SK-MEL-5 (cell line): ENCODE results near the gene SDC4. TPM values are rescaled to one million over a fixed set of nuclear protein-coding genes. Genes with fewer than 3 reads are reported as not detected.

ENCODE experiments used
- DNase-seq: peaks from one replicate; pipeline ENCODE4 v3.0.0-alpha.2; 2016; ENCODE audit warnings: low read depth, low spot score
- in situ Hi-C: cut with HindIII; loops from 2 replicates; pipeline ENCODE4 v1.10.0; 2016; ENCODE audit warnings: low sequenced_read_pairs, high pct_unique_total_duplicates, low pct_unique_long_range_greater_than_20kb
- total RNA-seq: library from RNA; depleted of rRNA; stranded (reverse); fragments of >200 nt; shearing (Covaris generic); gene quantifications from 2 replicates; pipeline ENCODE4 v1.2.3, GENCODE V29; 2014; rRNA removed

The SDC4 gene
- total RNA-seq, 1 experiment from 2014 or later, result 17.5 TPM

- in situ Hi-C loops, result no loop called here
- no peak for DNase-seq
These were observed 55.9 kb downstream of the SDC4 start for GRCh38 chr20:45292343-45292742.

- DNase-seq, result no peak
- in situ Hi-C loops, result no loop called here
These were observed 56.7 kb downstream of the SDC4 start for GRCh38 chr20:45291526-45291925.

DNA sequence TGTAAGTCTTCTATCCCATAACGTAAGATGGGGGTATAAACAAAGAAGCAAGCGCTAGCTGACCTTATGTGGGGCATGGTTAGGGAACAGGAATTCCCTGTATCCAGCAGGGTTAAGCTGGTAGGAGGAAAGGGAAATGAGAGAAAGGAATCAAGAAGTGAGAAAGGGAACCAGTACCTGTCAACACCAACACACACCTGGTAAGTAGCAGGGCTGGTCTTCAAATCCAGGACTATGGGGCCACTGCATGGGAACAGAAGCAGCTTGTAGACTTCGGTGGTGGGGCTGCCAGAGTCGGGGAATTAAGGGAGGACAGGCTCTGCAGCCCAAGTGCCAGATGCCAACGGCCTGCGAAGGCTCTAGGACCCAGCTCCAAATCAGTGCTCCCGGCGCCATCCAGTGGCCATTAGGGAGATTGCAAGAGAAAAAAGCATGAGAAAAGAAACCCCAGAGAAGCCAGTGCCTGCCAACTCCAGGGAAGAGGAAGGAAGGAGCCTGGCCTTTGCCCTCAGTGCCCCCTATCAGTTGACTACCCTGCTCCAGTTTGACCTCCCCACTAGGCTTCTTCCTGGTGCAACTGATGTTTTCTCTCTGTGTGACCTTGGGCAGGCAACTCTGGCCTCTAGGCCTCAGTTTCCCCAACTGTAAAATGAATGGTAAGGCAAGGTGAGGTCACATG lies 57.4 kb downstream of the SDC4 start:
- in situ Hi-C loops, result no loop called here
- peak; percentile 90 for DNase-seq

- in situ Hi-C loops, result no loop called here
- DNase-seq, result no peak
These were observed 58.1 kb downstream of the SDC4 start for GRCh38 chr20:45289942-45290676.

- no peak for DNase-seq
- in situ Hi-C loops, result no loop called here
These were observed 59.4 kb downstream of the SDC4 start for GRCh38 chr20:45288860-45289259.

DNA sequence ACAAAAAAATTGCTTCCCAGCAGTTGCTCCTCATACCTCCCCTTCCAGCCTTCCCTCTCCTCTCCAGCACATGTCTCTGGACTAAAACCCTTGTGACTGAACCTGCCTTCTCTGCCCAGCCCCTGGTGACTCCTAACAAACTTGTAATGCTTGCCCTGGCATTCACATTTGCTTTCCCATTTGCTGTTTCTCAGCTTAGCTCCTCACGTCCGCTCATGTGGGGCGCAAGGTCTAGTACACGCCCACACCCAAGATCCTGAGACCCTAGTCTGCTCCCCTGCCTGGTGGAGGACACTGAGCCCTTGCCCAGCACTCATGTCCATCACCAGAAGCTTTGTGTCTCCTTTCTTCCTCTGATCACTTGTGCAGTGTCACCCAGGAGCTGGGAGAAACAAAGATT lies 59.8 kb downstream of the SDC4 start:
- in situ Hi-C loops, result no loop called here
- no peak for DNase-seq

DNA sequence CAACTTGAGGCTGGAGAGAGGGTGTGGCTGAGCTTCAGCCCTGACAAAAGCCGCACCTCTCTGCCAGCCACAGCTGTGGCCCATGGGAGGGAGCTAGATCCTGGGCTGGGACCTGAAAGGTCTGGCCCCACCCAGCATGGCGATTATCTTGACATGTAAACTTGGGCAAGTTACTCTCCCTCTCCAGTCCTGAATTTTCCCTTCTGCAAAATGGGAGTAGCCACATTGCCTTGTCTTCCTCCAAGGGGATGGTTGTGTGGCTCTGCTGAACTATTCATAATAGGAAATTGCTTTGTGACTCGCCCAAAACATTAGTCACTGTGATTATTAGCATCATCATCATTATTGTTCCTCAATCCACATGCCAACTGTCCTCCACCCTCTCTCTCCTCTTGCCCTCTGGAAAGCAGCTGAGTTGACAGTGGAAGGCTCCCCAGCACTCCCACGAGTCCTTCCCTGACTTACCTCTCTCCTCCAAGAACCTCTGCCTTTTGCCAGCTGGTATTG lies 64.6 kb downstream of the SDC4 start:
- no peak for DNase-seq
- in situ Hi-C loops, result no loop called here

GRCh38 chr20:45282700-45283550 lies 65.3 kb downstream of the SDC4 start:
- no peak for DNase-seq
- in situ Hi-C loops, result no loop called here

- in situ Hi-C loops, result no loop called here
- no peak for DNase-seq
These were observed 68.2 kb downstream of the SDC4 start for GRCh38 chr20:45279992-45280391.

GRCh38 chr20:45275338-45275737 lies 72.9 kb downstream of the SDC4 start:
- DNase-seq, result no peak
- in situ Hi-C loops, result no loop called here

Other genes with a start within 250 kb of the SDC4 start
- gene KCNS1, start 247.3 kb downstream of the SDC4 start, total RNA-seq, result 1.1 and 1.7 TPM in 2 replicates
- gene WFDC5, start 233.2 kb downstream of the SDC4 start, total RNA-seq, result not detected in 2 replicates
- not detected in 2 replicates for gene WFDC12, start 224.0 kb downstream of the SDC4 start, total RNA-seq
- 0.40 and 0.56 TPM in 2 replicates for gene PI3, start 173.5 kb downstream of the SDC4 start, total RNA-seq
- not detected in 2 replicates for gene SEMG1, start 141.4 kb downstream of the SDC4 start, total RNA-seq
- not detected in 2 replicates for gene SEMG2, start 127.1 kb downstream of the SDC4 start, total RNA-seq
- gene SLPI, start 93.9 kb downstream of the SDC4 start, total RNA-seq, result not detected in 2 replicates
- not detected in 2 replicates for gene RBPJL, start 41.6 kb downstream of the SDC4 start, total RNA-seq
- gene MATN4, start 40.1 kb downstream of the SDC4 start, total RNA-seq, result 0.42 and 0.59 TPM in 2 replicates
- gene SYS1, start 14.7 kb upstream of the SDC4 start, total RNA-seq, result 23.6 and 31.0 TPM in 2 replicates
- gene TP53TG5, start 29.9 kb upstream of the SDC4 start, total RNA-seq, result not detected in 2 replicates
- gene DBNDD2, start 59.9 kb upstream of the SDC4 start, total RNA-seq, result 0.77 and 1.5 TPM in 2 replicates
- 179 and 191 TPM in 2 replicates for gene PIGT, start 67.7 kb upstream of the SDC4 start, total RNA-seq
- not detected in 2 replicates for gene WFDC2, start 121.3 kb upstream of the SDC4 start, total RNA-seq
- gene SPINT3, start 167.2 kb upstream of the SDC4 start, total RNA-seq, result not detected in 2 replicates
- gene WFDC6, start 191.1 kb upstream of the SDC4 start, total RNA-seq, result not detected in 2 replicates
- gene EPPIN, start 199.0 kb upstream of the SDC4 start, total RNA-seq, result not detected in 2 replicates
- not detected in 2 replicates for gene WFDC8, start 230.9 kb upstream of the SDC4 start, total RNA-seq